Measurements from ENCODE around the gene FAM20C.
A peak's percentile ranks its signal among the peaks of the same experiment; 100 is the strongest.

Gene FAM20C

DNA sequence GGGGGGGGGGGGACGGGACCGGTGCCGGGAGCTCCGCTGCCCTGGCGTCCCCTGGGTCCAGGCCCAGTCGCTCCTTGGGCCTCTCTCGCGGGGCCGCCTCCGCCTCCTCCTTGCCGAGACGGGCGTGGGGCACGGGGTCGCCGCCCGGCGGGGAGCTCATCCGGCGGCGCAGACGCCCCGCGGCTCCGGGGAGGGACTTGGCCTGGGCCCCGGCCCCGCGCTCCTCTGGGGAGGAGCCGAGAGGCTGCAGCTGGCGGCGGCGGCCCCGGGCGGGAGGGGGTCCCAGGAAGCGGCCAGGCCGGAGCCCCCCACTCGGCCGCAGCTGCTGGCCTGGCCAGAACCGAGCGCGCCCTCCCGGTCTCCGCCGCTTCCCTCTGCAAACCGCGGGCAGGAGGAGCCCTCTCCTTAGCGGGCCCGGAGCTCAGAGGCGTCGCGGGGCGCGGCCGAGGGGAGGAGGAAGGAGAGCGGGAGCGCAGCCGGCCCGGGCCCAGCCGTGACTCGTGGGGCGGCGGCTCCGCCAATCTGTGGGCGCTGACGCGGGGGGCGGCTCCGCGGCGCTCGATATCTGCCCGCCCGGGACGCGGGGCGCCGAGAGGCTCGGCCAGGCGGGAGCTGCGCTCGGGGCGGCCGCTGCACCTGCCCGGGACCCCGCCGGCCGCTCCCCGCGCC lies at the start of gene FAM20C:
TSS of gene FAM20C (plus strand) at position 591 of the 669 bp plus-strand sequence. CDS start 629 bp downstream, outside the sequence.
- peaks cover 51% of the 10 kb centered on the region for H4K20me1 ChIP-seq
- H3K4me1 ChIP-seq: peaks cover 78% of the 10 kb centered on the region
- peak within 1 kb of the TSS; percentile 84 for H3K27ac ChIP-seq
- peak within 1 kb of the TSS; percentile 91 for H3K4me3 ChIP-seq
- peaks cover 32% of the 10 kb centered on the region for H3K27me3 ChIP-seq
- no peaks in the 10 kb centered on the region for H3K9me3 ChIP-seq
- peak within 1 kb of the TSS; percentile 88 for H3K9ac ChIP-seq
- peak within 1 kb of the TSS; percentile 98 for H3K4me2 ChIP-seq
- H3K36me3 ChIP-seq: peaks cover 23% of the 10 kb centered on the region
- no peak for TF ChIP-seq Cebpa-rat (IDR thresholded peaks at IDR 0.05)

DNA sequence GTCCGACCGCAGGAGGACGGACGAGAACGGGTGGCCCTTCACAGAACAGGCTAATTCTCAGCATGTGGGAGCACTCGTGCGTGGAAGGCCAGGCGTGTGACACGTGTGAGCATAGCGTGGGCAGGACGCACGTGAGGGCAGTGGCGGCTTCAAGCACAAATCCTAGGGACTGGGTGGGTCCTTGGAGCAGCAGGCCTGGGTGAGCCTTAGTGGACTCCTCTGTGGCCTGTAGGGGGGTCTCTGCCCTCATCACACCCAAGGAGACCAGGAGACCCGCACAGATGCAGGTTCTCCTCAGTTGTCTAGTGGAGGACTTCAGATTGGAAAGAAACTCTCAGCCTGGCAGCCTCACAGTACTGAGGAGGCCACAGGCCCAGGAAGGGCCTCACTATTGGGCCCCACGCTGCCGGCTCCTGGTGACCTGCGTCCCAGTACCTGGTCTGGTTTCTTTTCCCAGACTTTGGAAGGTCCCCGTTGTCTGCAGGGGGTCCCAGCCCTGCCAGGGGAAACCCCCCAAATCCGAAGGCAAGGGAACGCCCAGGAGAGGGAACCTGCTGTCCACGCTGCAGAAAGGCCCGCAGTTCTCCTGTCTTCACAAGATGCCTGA lies 49.1 kb upstream of the FAM20C start:
- Histone ChIP-seq H3K4me1 (peaks cover 31% of the 10 kb centered on the region), H3K4me3 (no peak overlapping the region), H3K4me2 (no peak overlapping the region), H3K9me3 (no peaks in the 10 kb centered on the region), H3K36me3 (peaks cover 7% of the 10 kb centered on the region), H4K20me1 (no peaks in the 10 kb centered on the region), H3K27me3 (no peaks in the 10 kb centered on the region), H3K27ac (no peak overlapping the region), H3K9ac (no peak overlapping the region)
- TF ChIP-seq Cebpa-rat (IDR thresholded peaks at IDR 0.05): no peak

DNA sequence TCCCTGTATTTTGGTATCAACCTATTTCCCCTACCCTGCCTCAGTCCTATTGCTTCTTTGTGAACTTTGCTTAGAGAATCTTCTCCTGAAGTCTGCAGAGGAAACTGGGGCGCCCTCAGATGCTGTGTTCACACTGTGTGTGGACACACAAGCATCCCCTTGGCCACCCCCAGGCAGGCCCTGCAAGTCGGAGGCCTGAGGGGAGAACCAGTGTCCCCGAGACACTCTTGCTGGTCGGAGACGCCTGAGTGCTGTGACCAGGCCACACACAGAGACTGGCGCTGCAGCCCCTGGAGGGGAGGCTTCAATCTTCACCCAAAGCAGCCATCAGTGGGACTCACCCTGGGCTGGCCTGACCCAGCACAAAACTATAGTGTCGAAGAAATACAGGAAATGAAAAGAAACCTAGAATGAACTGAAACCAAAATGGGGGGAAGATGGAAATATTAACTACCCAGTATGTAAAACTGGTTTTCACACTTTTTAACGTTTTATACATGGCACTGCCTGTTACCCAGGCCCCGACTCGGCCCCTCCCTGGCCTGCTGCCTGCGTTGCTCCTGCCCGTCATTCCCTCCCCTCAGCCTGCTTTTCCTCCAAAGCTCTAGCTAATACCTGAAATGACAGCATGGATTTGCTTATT lies 48.4 kb upstream of the FAM20C start:
- Histone ChIP-seq H3K4me1 (peaks cover 29% of the 10 kb centered on the region), H3K9ac (no peak overlapping the region), H3K36me3 (peaks cover 7% of the 10 kb centered on the region), H3K27me3 (no peaks in the 10 kb centered on the region), H3K4me3 (no peak overlapping the region), H3K9me3 (no peaks in the 10 kb centered on the region), H3K27ac (peak overlapping the region; percentile 5; the same call in 1 of the 2 replicates), H3K4me2 (peak overlapping the region; percentile 5), H4K20me1 (no peaks in the 10 kb centered on the region)
- no peak for TF ChIP-seq Cebpa-rat (IDR thresholded peaks at IDR 0.05)

DNA sequence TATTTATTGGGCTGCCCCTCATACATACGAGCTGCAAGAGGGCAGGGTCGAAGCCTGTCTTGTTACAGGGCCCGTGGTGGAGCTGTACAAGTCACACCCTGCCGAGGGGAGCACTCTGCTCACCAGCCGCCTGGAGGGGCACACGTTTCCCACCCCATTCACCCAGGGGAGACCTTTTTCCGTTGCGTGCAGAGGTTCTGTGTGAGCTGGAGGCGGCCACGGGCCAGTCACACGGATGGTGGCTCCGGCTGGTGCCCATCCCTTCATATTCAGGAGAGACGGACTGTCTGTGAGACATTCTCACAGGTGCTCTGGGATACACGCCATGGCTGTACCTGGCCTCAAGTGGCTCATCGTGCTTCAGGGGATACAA lies 47.9 kb upstream of the FAM20C start:
- Histone ChIP-seq H3K9me3 (no peaks in the 10 kb centered on the region), H3K36me3 (peaks cover 7% of the 10 kb centered on the region), H3K27ac (peak overlapping the region; percentile 5; the same call in 1 of the 2 replicates), H3K27me3 (no peaks in the 10 kb centered on the region), H3K4me1 (peaks cover 24% of the 10 kb centered on the region), H3K4me3 (no peak overlapping the region), H3K9ac (no peak overlapping the region), H3K4me2 (peak overlapping the region; percentile 5), H4K20me1 (no peaks in the 10 kb centered on the region)
- no peak for TF ChIP-seq Cebpa-rat (IDR thresholded peaks at IDR 0.05)

DNA sequence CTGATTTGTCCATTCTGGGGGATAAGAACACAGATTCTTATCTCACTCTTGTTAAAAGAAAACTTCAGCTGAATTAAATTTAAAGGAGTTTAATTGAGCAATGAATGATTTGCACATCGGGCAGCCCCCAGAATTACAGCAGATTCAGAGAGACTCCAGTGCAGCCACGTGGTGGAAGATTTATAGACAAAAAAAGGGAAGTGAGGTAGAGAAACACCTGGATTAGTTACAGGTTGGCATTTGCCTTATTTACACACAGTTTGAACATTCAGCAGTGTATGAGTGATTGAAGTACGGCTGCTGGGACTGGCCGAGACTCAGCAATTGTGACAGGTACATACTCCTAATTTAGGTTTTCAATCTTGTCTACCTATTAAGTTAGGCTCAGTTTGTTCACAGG lies 46.5 kb upstream of the FAM20C start:
- H3K27ac ChIP-seq: no peak overlapping the region
- no peak overlapping the region for H3K4me2 ChIP-seq
- no peaks in the 10 kb centered on the region for H3K27me3 ChIP-seq
- H4K20me1 ChIP-seq: no peaks in the 10 kb centered on the region
- no peaks in the 10 kb centered on the region for H3K9me3 ChIP-seq
- no peak overlapping the region for H3K4me3 ChIP-seq
- no peak for TF ChIP-seq Cebpa-rat (IDR thresholded peaks at IDR 0.05)
- H3K9ac ChIP-seq: no peak overlapping the region
- H3K36me3 ChIP-seq: peaks cover 7% of the 10 kb centered on the region
- H3K4me1 ChIP-seq: peaks cover 35% of the 10 kb centered on the region

DNA sequence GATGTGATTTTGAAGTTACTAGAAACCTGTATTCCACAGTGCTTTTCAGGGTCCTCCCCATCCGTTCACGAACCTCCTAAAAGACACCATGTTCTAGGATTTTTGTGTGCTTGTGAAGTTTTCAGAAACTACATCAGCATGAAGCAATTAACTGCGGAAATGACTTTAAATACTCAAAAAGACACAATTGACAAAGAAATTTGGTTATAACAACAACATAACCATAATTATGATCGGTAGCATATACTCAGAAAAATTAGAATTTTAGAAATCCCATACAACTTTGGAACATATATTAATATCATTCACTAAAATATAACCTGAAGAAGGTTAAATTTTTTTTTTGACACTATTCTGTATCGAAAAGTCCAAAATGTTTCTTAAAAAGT lies 43.8 kb upstream of the FAM20C start:
- Histone ChIP-seq H3K27me3 (no peaks in the 10 kb centered on the region), H3K36me3 (peaks cover 7% of the 10 kb centered on the region), H4K20me1 (no peaks in the 10 kb centered on the region), H3K9me3 (no peaks in the 10 kb centered on the region), H3K4me1 (peaks cover 54% of the 10 kb centered on the region), H3K27ac (peak overlapping the region; percentile 93), H3K4me2 (peak overlapping the region; percentile 95), H3K9ac (peak overlapping the region; percentile 86), H3K4me3 (peak overlapping the region; percentile 69)
- TF ChIP-seq Cebpa-rat (IDR thresholded peaks at IDR 0.05): no peak

DNA sequence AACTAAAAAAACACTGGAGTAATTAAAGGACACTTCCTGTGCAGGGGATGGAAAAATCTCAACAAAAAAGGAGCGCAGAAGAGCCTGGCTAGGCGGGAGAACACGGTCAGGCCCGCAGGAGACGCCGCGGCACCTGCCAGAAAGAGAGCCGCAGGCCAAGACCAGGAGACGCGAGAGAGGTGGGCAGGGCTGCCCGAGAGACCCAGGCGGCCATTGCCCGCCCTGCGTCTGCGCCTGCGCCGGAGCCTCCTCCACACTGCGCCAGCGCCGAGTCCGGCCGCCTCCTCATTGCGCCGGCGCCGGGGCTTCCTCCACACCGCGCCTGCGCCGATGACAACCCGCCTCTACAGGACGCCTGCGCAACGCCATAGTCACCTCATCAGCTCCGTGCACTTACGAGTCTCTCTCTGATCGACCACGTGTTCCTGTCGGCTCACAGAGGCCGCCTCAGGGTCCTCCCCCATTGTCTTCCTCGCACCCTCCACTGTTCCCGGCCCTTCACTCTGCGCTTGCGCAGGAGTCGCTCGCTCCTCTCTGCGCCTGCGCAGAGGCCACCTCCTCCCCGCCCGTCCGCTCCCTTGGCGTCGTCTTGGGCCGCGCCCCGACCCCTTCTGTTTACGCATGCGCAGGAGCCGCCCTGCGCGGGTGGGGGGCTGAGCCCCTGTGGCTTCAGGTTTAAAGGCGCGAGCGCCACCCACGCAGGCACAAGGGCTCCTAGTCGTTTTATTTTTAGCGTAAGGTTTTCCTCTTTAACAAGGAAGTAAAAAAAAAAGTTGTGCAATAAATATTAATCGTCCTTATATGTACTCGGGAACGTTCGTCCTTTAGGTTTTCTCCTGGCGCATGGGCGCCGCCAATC lies 43.2 kb upstream of the FAM20C start:
- Histone ChIP-seq H3K9me3 (no peaks in the 10 kb centered on the region), H3K27ac (peak overlapping the region; percentile 93), H3K9ac (peak overlapping the region; percentile 86), H3K4me2 (peak overlapping the region; percentile 95), H3K36me3 (peaks cover 7% of the 10 kb centered on the region), H3K27me3 (no peaks in the 10 kb centered on the region), H3K4me3 (peak overlapping the region; percentile 69), H4K20me1 (no peaks in the 10 kb centered on the region), H3K4me1 (peaks cover 54% of the 10 kb centered on the region)
- TF ChIP-seq Cebpa-rat (IDR thresholded peaks at IDR 0.05): peak; percentile 83

DNA sequence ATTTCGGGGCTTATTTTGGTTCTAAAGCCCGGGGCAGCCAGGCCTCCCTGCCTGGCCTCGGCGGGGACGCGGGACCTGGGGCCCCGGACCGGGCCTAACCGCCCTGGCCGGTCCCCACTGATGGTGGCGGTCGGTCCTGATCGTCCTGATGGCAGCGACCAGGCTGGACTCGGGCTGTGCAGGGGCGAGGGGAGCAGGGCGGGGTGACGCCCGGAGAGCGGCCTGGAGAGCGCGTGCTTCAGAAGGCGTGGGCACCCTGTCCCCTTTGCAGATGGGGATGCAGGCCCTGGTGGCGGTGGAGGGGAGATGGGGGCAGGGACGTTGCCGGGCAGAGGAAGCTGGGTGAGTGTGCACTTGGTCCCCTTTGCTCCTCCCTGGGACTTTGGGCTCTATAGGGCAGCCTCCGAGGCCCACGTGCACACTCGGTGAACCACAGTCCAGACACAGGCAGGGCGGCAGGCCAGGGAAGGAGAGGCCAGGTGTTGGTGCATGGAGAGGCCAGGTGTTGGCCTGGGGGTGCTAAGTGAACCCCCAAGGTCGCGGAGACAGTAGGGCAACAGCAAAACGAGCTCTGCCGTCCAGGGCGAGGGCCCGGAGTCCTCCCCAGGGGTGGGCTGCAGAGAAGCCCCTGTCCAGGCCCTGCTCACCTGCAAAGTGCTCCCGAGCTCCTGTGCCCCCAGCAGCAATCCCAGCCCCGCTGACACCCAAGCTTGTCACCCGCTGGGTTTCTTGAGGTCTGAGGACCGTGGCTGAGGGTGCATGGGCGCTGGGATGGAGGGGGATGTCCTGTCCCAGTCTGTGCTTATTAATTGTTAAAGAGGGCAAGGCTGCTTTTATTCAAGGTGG lies 42.4 kb upstream of the FAM20C start:
- peak overlapping the region; percentile 95 for H3K4me2 ChIP-seq
- H3K9ac ChIP-seq: peak overlapping the region; percentile 86
- H3K4me1 ChIP-seq: peaks cover 49% of the 10 kb centered on the region
- peak overlapping the region; percentile 93 for H3K27ac ChIP-seq
- H3K36me3 ChIP-seq: peaks cover 7% of the 10 kb centered on the region
- no peak for TF ChIP-seq Cebpa-rat (IDR thresholded peaks at IDR 0.05)
- H3K9me3 ChIP-seq: no peaks in the 10 kb centered on the region
- H3K4me3 ChIP-seq: peak overlapping the region; percentile 69
- no peaks in the 10 kb centered on the region for H4K20me1 ChIP-seq
- no peaks in the 10 kb centered on the region for H3K27me3 ChIP-seq

DNA sequence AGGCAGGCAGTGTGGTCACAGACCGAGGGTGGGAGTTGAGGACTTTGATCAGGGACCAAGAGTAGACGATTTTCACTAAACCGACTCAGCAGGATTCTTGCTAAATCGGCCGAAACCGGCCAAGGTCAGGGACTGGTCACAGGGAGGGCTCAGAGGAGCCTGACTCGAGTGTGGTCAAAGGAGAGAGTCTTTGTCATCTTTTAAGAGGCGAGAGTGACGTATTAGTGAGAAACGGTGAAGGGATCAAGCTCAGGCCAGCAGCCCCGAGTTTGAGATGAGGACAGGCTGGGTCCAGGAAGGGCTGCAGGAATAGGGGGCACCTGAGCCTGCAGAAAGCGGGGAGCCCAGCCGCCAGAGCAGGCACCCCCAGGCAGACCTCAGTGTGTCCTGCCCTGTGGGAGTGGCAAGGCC lies 41.6 kb upstream of the FAM20C start:
- H3K4me2 ChIP-seq: peak overlapping the region; percentile 95
- H3K4me1 ChIP-seq: peaks cover 49% of the 10 kb centered on the region
- TF ChIP-seq Cebpa-rat (IDR thresholded peaks at IDR 0.05): no peak
- H3K9ac ChIP-seq: no peak overlapping the region
- H3K27me3 ChIP-seq: no peaks in the 10 kb centered on the region
- H3K27ac ChIP-seq: peak overlapping the region; percentile 93
- H3K36me3 ChIP-seq: peaks cover 7% of the 10 kb centered on the region
- no peaks in the 10 kb centered on the region for H4K20me1 ChIP-seq
- H3K9me3 ChIP-seq: no peaks in the 10 kb centered on the region
- H3K4me3 ChIP-seq: no peak overlapping the region
